ENCODE data around the gene YPEL4.

Gene YPEL4

GRCh38 chr11:57597916-57598830, 51.5 kb downstream of the YPEL4 start:
- no peaks in the 10 kb centered on the region for H3K9me3 Mint-ChIP-seq
- peaks cover 3% of the 10 kb centered on the region for H3K4me1 Mint-ChIP-seq
- ATAC-seq = no peak
- peaks cover 33% of the 10 kb centered on the region for H3K27me3 Mint-ChIP-seq
- H3K4me3 Mint-ChIP-seq = no peak overlapping the region
- H3K36me3 Mint-ChIP-seq (ENCODE audit: low read depth) = no peaks in the 10 kb centered on the region
- no peak for DNase-seq
- no peak overlapping the region for H3K27ac Mint-ChIP-seq

- H3K4me3 Mint-ChIP-seq = no peak within 1 kb of the TSS
- H3K9me3 Mint-ChIP-seq = no peaks in the 10 kb centered on the region
- H3K36me3 Mint-ChIP-seq (ENCODE audit: low read depth) = no peaks in the 10 kb centered on the region
- H3K27ac Mint-ChIP-seq = no peak within 1 kb of the TSS
- no peak for ATAC-seq
- DNase-seq = no peak
- peaks cover 36% of the 10 kb centered on the region for H3K27me3 Mint-ChIP-seq
- H3K4me1 Mint-ChIP-seq = peaks cover 3% of the 10 kb centered on the region
Measured at GRCh38 chr11:57597461-57597915, 52.2 kb downstream of the YPEL4 start, which contains the start of gene SERPING1. Gene SERPING1, plus strand, starts transcription at chr11:57597685. Its CDS starts 586 bp downstream, at chr11:57598271.

GRCh38 chr11:57596266-57596885, 53.3 kb downstream of the YPEL4 start:
- no peaks in the 10 kb centered on the region for H3K36me3 Mint-ChIP-seq (ENCODE audit: low read depth)
- no peaks in the 10 kb centered on the region for H3K9me3 Mint-ChIP-seq
- no peak overlapping the region for H3K27ac Mint-ChIP-seq
- no peak for ATAC-seq
- H3K27me3 Mint-ChIP-seq = peaks cover 36% of the 10 kb centered on the region
- no peak overlapping the region for H3K4me3 Mint-ChIP-seq
- no peak for DNase-seq
- peaks cover 3% of the 10 kb centered on the region for H3K4me1 Mint-ChIP-seq

Data from activated naive CD8-positive, alpha-beta T cell treated with anti-CD3 and anti-CD28 coated beads, Interleukin-2, amount 50 U/mL, for 24 hours (primary cell).